Esophagus (tissue), 2 donors: ENCODE results near the gene UQCR10. TPM values are rescaled to one million over a fixed set of nuclear protein-coding genes. Genes with fewer than 3 reads are reported as not detected.

Experiments
- H3K27ac ChIP-seq, 2 donors: one replicate each; pipeline ENCODE4 v1.5.1; 2013; ENCODE audit warnings: low read depth in 2 of 2, mild to moderate bottlenecking in 2 of 2, inconsistent platforms in 1 of 2, low read length in 1 of 2, moderate library complexity in 1 of 2
- H3K27me3 ChIP-seq, 2 donors: one replicate each; pipeline ENCODE4 v1.6.1; 2013; ENCODE audit warnings: low read length in 2 of 2, control low read depth in 1 of 2, mild to moderate bottlenecking in 1 of 2; ENCODE audit not compliant: insufficient read depth in 2 of 2, control insufficient read depth in 1 of 2
- H3K36me3 ChIP-seq, 2 donors: one replicate each; pipeline ENCODE4 v1.6.1; 2013; ENCODE audit warnings: low read length in 1 of 2; ENCODE audit not compliant: control insufficient read depth in 2 of 2, insufficient read depth in 2 of 2
- H3K4me1 ChIP-seq, 2 donors: one replicate each; pipeline ENCODE4 v1.6.1; 2013; ENCODE audit warnings: low read length in 1 of 2; ENCODE audit not compliant: control insufficient read depth in 2 of 2, insufficient read depth in 2 of 2
- H3K4me3 ChIP-seq, 2 donors: one replicate each; pipeline ENCODE4 v1.5.1; 2013; ENCODE audit warnings: low read length in 2 of 2, mild to moderate bottlenecking in 2 of 2, low read depth in 1 of 2, moderate library complexity in 1 of 2
- H3K9me3 ChIP-seq, 2 donors: one replicate each; pipeline ENCODE4 v1.6.1; 2013; ENCODE audit warnings: mild to moderate bottlenecking in 2 of 2, low read depth in 1 of 2, low read length in 1 of 2, moderate library complexity in 1 of 2; ENCODE audit not compliant: control insufficient read depth in 2 of 2, insufficient read depth in 1 of 2
- WGBS, 2 donors: extraction: QIAGEN DNeasy Blood & Tissue Kit; methylation state at CpG; one replicate each; pipeline ENCODE4 v1.1.7; 2013; 5-methylcytosine and 5-hydroxymethylcytosine counted together
- polyA plus RNA-seq, 2 donors: library from polyadenylated mRNA; stranded (reverse); fragments of 200-250 nt; gene quantifications; one replicate each; pipeline ENCODE4 v1.2.3, GENCODE V29; 2013
- donor health status: healthy with polysubstance abuse.
- donor health status: Bipolar disorder and iron deficiency.

Gene UQCR10
- polyA plus RNA-seq, 2 donors = 171 to 204 TPM

DNA sequence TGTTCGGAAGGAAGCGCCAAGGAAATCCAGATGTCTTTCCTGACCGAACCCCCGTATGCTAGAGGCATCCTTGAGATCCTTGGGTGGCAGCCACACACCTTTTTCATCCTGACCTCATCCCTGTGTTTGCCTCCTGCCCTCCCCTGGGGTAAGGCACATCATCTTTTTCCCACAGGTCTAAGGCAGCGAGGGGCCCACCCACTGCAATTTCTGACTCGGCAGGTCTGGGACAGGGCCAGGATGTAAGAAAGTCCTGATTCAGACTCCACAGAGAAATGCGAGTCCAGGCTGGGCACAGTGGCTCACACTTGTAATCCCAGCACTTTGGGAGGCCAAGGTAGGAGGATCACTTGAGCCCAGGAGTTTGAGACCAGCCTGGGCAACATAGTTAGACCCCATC, 10.8 kb upstream of the UQCR10 start:
- no peaks in the 10 kb centered on the region for H3K9me3 ChIP-seq
- no peak overlapping the region for H3K4me3 ChIP-seq
- H3K36me3 ChIP-seq = peaks cover 0 to 3% of the 10 kb centered on the region in 2 donors
- H3K4me1 ChIP-seq = no peaks in the 10 kb centered on the region
- WGBS, 2 donors = 64 to 75% methylated on average over 7 of the region's 7 CpGs
- no peak overlapping the region for H3K27ac ChIP-seq
- no peaks in the 10 kb centered on the region for H3K27me3 ChIP-seq

DNA sequence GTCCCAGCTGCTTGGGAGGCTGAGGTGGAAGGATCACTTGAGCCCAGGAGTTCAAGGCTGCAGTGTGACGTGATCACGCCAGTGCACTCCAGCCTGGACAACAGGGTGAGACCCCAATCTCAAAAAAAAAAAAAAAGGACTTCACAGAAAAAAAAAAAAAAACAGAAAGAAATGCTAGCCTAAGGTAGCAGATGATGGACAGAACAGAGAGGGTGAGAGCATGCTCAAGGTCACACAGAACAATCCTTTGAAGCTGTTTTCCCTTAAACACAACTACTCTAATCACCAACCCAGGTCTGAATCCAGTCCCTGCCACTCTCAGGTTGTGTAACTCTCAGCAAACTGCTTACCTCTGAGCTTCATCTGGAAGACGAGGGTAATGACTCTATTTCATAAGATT, 10.1 kb upstream of the UQCR10 start:
- no peaks in the 10 kb centered on the region for H3K9me3 ChIP-seq
- peaks cover 0 to 3% of the 10 kb centered on the region in 2 donors for H3K36me3 ChIP-seq
- H3K4me1 ChIP-seq = no peaks in the 10 kb centered on the region
- H3K4me3 ChIP-seq = no peak overlapping the region
- H3K27ac ChIP-seq = no peak overlapping the region
- 82 to 87% methylated on average over 3 of the region's 3 CpGs for WGBS, 2 donors
- H3K27me3 ChIP-seq = no peaks in the 10 kb centered on the region

DNA sequence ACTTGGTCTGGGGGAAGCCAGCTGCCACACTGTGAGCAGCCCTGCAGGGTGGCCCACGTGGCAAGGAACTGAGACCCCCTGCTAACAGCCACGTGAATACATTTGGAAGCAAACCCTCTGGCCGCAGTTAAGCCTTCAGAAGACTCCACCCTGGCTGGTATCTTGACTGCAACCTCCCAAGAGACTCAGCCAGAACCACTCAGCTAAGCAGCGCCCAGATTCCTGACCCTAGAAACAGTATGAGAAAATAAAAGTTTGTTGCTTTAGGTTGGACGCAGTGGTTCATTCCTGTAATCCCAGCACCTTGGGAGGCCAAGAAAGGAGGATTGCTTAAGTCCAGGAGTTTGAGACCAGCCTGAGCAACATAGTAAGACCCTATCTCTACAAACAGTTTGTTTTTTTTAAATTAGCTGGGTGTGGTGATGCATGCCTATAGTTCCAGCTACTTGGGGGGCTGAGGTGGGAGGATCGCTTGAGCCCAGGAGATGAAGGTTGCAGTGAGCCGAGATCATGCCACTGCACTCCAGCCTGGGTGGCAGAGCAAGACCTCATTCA, 9.0 kb upstream of the UQCR10 start:
- H3K9me3 ChIP-seq = no peaks in the 10 kb centered on the region
- no peak overlapping the region for H3K4me3 ChIP-seq
- H3K27me3 ChIP-seq = no peaks in the 10 kb centered on the region
- 82 to 83% methylated on average over 7 of the region's 7 CpGs for WGBS, 2 donors
- no peaks in the 10 kb centered on the region for H3K36me3 ChIP-seq
- no peak overlapping the region for H3K27ac ChIP-seq
- H3K4me1 ChIP-seq = no peaks in the 10 kb centered on the region

DNA sequence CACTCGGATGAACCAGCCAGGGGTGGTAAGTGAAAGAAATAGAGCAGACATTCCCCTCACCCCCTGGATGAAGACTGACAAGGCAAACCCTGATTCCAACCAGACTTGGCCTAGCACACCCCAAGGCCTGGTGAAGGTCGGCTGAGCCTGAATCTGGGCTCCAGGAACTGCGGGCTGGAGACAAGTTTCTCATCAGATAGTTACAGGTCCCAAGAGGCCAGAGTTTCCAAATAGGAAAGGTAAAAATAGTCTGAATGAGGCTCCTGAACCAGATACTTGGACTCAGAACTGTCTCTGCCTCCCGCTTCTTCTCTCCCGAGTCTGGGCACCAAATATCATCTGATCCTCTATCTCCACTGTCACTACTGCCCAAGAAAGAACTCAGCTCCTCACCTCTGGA, 8.2 kb upstream of the UQCR10 start:
- H3K36me3 ChIP-seq = no peaks in the 10 kb centered on the region
- 62 to 75% methylated on average over 5 of the region's 5 CpGs for WGBS, 2 donors
- no peak overlapping the region for H3K4me3 ChIP-seq
- no peaks in the 10 kb centered on the region for H3K4me1 ChIP-seq
- no peak overlapping the region for H3K27ac ChIP-seq
- no peaks in the 10 kb centered on the region for H3K9me3 ChIP-seq
- no peaks in the 10 kb centered on the region for H3K27me3 ChIP-seq

DNA sequence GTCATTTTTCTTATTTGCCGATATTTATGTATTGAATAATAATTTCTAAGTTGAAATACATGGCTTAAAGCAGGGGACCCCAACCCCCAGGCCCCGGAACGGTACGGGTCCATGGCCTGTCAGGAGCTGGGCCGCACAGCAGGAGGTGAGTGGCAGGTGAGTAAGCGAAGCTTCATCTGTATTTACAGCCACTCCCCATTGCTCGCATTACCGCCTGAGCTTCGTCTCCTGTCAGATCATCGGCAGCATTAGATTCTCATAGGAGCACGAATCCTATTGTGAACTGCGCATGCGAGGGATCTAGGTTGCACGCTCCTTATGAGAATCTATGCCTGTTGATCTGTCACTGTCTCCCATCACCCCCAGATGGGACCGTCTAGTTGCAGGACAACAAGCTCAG, 4.9 kb upstream of the UQCR10 start:
- H3K27ac ChIP-seq = no peak overlapping the region
- peaks cover 0 to 6% of the 10 kb centered on the region in 2 donors for H3K4me1 ChIP-seq
- H3K27me3 ChIP-seq = no peaks in the 10 kb centered on the region
- H3K4me3 ChIP-seq = no peak overlapping the region
- WGBS, 2 donors = 70 to 74% methylated on average over 15 of the region's 15 CpGs
- no peaks in the 10 kb centered on the region for H3K36me3 ChIP-seq
- no peaks in the 10 kb centered on the region for H3K9me3 ChIP-seq

DNA sequence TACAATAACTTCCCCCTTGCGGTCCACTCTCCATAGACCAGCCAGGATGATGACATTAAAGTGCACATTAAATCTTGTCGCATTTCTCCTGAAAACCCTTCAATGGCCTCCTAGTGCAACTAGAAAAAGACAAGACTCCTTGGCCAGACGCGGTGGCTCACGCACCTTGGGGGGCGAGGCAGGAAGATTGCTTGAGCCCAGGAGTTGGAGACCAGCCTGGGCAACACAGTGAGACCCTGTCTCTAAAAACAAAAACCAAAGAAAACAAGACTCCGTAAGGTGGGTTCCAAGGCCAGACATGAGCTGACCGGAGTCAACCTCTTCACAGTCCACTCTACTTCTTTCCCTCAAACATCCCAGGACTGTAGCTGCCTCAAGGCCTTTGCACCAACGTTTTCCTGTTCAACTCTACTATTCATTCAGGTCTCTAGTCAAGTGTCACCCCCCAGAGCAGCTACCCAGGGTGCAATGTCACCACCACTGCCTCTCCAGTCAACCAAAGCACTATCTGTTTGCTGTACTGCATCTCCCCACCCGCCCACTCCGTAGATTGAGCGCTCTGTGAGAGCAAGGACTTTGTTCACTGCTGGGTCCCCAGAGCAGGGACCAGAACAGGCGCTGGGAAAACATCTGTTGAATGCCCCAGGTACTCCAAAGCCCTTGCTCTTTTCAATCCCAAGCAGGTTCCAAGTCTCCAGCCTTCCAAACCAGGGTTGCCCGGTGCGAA, 1.1 kb upstream of the UQCR10 start:
- H3K27me3 ChIP-seq = no peaks in the 10 kb centered on the region
- H3K9me3 ChIP-seq = no peaks in the 10 kb centered on the region
- 54 to 55% methylated on average over 15 of the region's 15 CpGs for WGBS, 2 donors
- peak overlapping the region; percentile 90 to 95 for H3K27ac ChIP-seq
- peak overlapping the region; percentile 71 to 76 for H3K4me3 ChIP-seq
- peaks cover 0 to 5% of the 10 kb centered on the region in 2 donors for H3K36me3 ChIP-seq
- H3K4me1 ChIP-seq = peaks cover 0 to 6% of the 10 kb centered on the region in 2 donors

DNA sequence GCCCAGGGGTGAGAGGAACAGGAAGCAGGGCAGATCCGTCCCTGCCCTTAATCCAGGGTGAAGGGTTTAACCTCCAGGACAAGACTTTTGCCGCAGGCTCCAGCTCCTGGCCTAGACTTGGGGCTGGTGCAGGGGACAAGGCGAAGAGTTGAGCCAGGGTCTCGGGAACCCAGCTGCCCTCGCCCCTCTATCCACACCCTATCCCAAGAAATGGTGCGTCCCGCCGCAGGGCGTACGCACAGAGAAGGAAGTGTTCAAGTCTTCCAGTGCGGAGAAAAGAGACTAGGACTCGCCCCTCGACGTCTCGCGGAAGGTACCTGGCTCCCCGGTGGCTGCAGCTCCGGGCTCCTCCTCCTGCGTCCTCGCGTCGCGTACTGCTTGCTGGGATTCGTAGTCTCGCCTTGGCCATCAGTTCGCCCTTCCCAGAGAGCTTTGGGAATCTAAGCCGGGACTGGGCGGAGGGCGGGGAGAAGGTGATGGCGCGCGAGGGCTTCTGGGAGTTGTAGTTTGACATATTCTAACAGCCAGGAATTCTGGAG, 468 bp upstream of the UQCR10 start, which contains the start of gene ZMAT5:
Gene ZMAT5 (minus strand): TSS at position 376 of the 539 bp plus-strand sequence. CDS start 18,463 bp downstream, outside the sequence.
- peaks cover 0 to 6% of the 10 kb centered on the region in 2 donors for H3K4me1 ChIP-seq
- peak within 1 kb of the TSS; percentile 90 to 95 for H3K27ac ChIP-seq
- no peaks in the 10 kb centered on the region for H3K9me3 ChIP-seq
- no peaks in the 10 kb centered on the region for H3K27me3 ChIP-seq
- WGBS, 2 donors = 0 to 1% methylated on average over 32 of the region's 32 CpGs
- H3K4me3 ChIP-seq = peak within 1 kb of the TSS; percentile 84 to 95
- peaks cover 0 to 5% of the 10 kb centered on the region in 2 donors for H3K36me3 ChIP-seq

DNA sequence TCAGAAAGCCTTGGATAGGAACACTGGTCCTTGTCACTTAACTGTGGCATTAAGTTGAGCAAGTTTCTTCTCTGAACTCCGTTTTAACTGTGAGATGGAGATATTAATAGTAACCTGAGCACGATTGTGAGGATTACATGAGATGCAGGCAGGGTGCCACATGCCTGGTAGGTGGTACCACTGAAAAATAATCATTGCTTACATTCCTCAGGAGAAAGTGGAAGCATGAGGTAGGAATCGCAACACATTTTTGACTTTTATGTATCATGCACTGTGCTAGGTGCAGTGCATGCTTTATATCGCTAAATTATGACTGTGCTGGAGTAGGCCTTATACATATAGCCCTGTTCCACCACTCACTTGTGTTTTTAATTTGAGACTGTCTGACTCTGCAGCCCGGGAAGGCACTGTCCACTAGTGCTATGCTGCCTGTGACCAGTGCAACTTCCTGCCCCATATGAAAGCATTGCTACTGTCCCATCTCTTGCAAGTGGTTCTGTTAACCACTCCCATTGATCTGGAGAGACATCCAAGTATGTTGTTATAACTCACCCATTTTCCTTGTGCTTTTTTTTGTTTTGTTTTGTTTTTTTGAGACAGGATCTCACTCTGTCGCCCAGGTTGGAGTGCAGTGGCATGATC, 1.0 kb downstream of the UQCR10 start:
- H3K27me3 ChIP-seq = no peaks in the 10 kb centered on the region
- H3K4me3 ChIP-seq = peak overlapping the region; percentile 84 to 95
- peaks cover 0 to 6% of the 10 kb centered on the region in 2 donors for H3K4me1 ChIP-seq
- H3K27ac ChIP-seq = peak overlapping the region in 1 of 2 donors; percentile 89
- WGBS, 2 donors = 35 to 41% methylated on average over 6 of the region's 6 CpGs
- peaks cover 0 to 5% of the 10 kb centered on the region in 2 donors for H3K36me3 ChIP-seq
- no peaks in the 10 kb centered on the region for H3K9me3 ChIP-seq

DNA sequence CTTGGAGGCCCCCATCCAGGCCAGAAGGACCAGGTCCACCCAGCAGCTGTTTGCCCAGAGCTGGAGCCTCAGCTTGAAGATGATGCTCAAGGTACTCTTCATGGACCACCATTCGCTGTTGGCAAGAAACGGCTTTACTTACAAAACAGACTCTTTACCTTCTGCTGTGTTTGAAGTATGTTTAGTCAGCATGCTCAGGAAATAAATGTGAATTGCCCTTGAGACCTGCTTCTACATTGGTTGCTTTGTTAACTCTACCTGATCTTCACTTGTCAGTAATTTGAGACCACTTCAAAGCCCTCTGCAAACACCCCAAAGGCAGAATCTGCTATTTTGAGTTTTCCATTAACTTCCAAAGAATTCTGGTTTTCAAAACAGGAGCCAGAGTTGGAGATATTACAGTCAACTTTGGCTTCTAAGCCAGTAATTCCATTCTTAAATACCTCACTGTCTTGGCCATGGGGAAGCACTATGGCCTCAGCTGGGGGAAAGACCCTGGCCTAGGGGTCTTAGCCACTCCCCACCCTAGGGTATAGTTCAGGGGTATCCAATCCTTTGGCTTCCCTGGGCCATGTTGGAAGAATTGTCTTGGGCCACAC, 2.7 kb downstream of the UQCR10 start:
- H3K36me3 ChIP-seq = peaks cover 0 to 5% of the 10 kb centered on the region in 2 donors
- H3K27ac ChIP-seq = no peak overlapping the region
- WGBS, 2 donors = 85 to 87% methylated on average over 2 of the region's 2 CpGs
- peaks cover 0 to 6% of the 10 kb centered on the region in 2 donors for H3K4me1 ChIP-seq
- H3K4me3 ChIP-seq = no peak overlapping the region
- no peaks in the 10 kb centered on the region for H3K9me3 ChIP-seq
- H3K27me3 ChIP-seq = no peaks in the 10 kb centered on the region
